HepG2 (cell line): ENCODE measurements around the gene ZFP36L2.

Experiments used
- BHLHE40 ChIP-seq: IDR thresholded peaks from 2 replicates; pipeline ENCODE4 v1.6.1; 2011; ENCODE audit warnings: low read length, improper control_type of control experiment
- CTCF ChIP-seq: sonication (generic); formaldehyde crosslinking; IDR thresholded peaks from 2 replicates; pipeline ENCODE4 v1.5.0; 2020; ENCODE audit warnings: mild to moderate bottlenecking, missing genetic modification reagents, moderate library complexity
- ETV5 ChIP-seq: IDR thresholded peaks from 2 replicates; pipeline ENCODE4 v1.6.1; 2018; ENCODE audit warnings: missing biosample characterization, missing genetic modification reagents, inconsistent platforms, borderline replicate concordance
- TF ChIP-seq, protein P1 (sequence below): sonication (generic); formaldehyde crosslinking; IDR thresholded peaks from 2 replicates; pipeline ENCODE4 v1.8.1; 2023; ENCODE audit warnings: mild to moderate bottlenecking, missing genetic modification reagents

DNA sequence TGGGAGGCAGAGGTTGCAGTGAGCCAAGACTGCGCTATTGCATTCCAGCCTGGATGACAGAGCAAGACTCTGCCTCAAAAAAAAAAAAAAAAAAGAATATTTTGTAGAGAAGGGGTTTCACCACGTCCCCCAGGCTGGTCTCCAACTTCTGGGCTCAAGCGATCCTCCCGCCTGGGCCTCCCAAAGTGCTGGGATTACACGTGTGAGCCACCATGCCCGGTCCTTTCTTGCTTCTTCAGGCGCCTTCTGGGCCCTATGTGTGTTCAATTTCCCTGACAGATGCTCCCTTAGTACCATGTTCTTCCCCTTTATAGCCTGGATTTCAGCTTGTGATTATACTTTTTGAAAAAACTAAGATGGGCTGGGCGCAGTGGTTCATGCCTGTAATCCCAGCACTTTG lies 9.8 kb downstream of the ZFP36L2 start:
- TF ChIP-seq BHLHE40 (no peak), CTCF (CRISPR knock-in tag) (no peak), ETV5 (CRISPR knock-in tag) (no peak)
- TF ChIP-seq, protein P1, sequence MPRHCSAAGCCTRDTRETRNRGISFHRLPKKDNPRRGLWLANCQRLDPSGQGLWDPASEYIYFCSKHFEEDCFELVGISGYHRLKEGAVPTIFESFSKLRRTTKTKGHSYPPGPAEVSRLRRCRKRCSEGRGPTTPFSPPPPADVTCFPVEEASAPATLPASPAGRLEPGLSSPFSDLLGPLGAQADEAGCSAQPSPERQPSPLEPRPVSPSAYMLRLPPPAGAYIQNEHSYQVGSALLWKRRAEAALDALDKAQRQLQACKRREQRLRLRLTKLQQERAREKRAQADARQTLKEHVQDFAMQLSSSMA (CRISPR knock-in tag) = no peak
